NT2/D1 (cell line): Measurements from ENCODE around the gene FOXO3.

Experiments
- SUZ12 ChIP-seq: IDR thresholded peaks from 2 replicates; pipeline ENCODE4 v1.6.1; 2011; ENCODE audit not compliant: insufficient read length, insufficient read depth; ENCODE audit errors: extremely low read depth
- YY1 ChIP-seq: IDR thresholded peaks from 2 replicates; pipeline ENCODE4 v1.6.1; 2011; ENCODE audit not compliant: insufficient read length, insufficient read depth
- ZNF274 ChIP-seq: IDR thresholded peaks from 2 replicates; pipeline ENCODE4 v1.6.1; 2011; ENCODE audit warnings: mild to moderate bottlenecking, low read depth, low read length

DNA sequence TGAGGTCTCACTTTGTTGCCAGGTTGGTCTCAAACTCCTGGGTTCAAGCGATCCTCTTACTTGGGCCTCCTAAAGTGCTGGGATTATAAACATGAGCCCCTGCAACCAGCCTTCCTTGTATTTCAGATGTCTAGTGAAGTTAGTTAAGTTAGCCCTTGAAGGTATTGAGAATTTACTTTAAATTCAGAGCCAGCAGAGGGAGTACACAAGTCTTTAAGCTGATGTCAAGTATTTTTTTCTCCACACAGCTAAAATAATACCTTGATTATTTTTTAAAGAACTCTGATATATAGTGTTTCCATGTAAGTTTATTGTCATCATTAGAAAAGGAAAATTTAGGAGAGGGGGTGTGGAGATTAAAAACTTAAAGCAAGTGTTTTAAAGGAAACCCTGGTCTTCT is 9.8 kb downstream of the FOXO3 start:
- no peak for TF ChIP-seq YY1
- TF ChIP-seq ZNF274 = no peak
- TF ChIP-seq SUZ12 = no peak
